ENCODE results near the gene ITPRID1. TPM values are rescaled to one million over a fixed set of nuclear protein-coding genes. Genes with fewer than 3 reads are reported as not detected.

ITPRID1 gene
- total RNA-seq, 1 donor from 2014 or later: not detected

GRCh38 chr7:31705377-31705776 is 191.5 kb downstream of the ITPRID1 start:
- Histone ChIP-seq H3K4me3 (no peak overlapping the region), H3K9me3 (replicated peaks) (no peaks in the 10 kb centered on the region), H3K4me1 (no peaks in the 10 kb centered on the region), H3K36me3 (peaks cover 3% of the 10 kb centered on the region), H3K27me3 (ENCODE audit: low read depth) (no peaks in the 10 kb centered on the region), H3K27ac (replicated peaks) (no peak overlapping the region)
- intact Hi-C loops (cut with micrococcal nuclease): no loop called here
- TF ChIP-seq CTCF (IDR thresholded peaks at IDR 0.05; ENCODE audit: borderline replicate concordance): no peak
- no peak for DNase-seq

GRCh38 chr7:31707089-31707488 is 193.2 kb downstream of the ITPRID1 start:
- Histone ChIP-seq H3K4me1 (no peaks in the 10 kb centered on the region), H3K4me3 (no peak overlapping the region), H3K36me3 (peaks cover 7% of the 10 kb centered on the region), H3K9me3 (replicated peaks) (no peaks in the 10 kb centered on the region), H3K27me3 (ENCODE audit: low read depth) (no peaks in the 10 kb centered on the region), H3K27ac (replicated peaks) (no peak overlapping the region)
- no peak for DNase-seq
- no peak for TF ChIP-seq CTCF (IDR thresholded peaks at IDR 0.05; ENCODE audit: borderline replicate concordance)
- intact Hi-C loops (cut with micrococcal nuclease): no loop called here

Other genes with a start within 250 kb of the ITPRID1 start
- not detected for gene NEUROD6, start 173.4 kb upstream of the ITPRID1 start, total RNA-seq
- not detected for gene PPP1R17, start 173.1 kb downstream of the ITPRID1 start, total RNA-seq